VCaP (cell line): ENCODE results near the gene SLC6A6.
"Not testable (repeated sequence)": the region's sequence is repeated elsewhere in the genome, so short reads cannot be mapped to it uniquely, and the experiment has no call there.

Experiments used
- H3K27ac ChIP-seq: fragments of 450-650 bp; 2 replicates; pipeline ENCODE4 v1.5.1; 2017
- CTCF ChIP-seq: fragments of 450-650 bp; conservative IDR thresholded peaks from 2 replicates; pipeline ENCODE4 v1.5.1; 2017; ENCODE audit warnings: mild to moderate bottlenecking, moderate library complexity

The SLC6A6 gene

GRCh38 chr3:14403619-14404155 is 1.3 kb downstream of the SLC6A6 start:
- no peak for TF ChIP-seq CTCF
- H3K27ac ChIP-seq, result peak overlapping the region; percentile 94

- TF ChIP-seq CTCF, result no peak
- H3K27ac ChIP-seq, result peak overlapping the region; percentile 94; the same call in 1 of the 2 replicates
Measured at GRCh38 chr3:14404186-14404585, 1.8 kb downstream of the SLC6A6 start.

- H3K27ac ChIP-seq, result peak overlapping the region; percentile 32
- no peak for TF ChIP-seq CTCF
Measured at GRCh38 chr3:14404631-14405359, 2.4 kb downstream of the SLC6A6 start.

GRCh38 chr3:14405360-14406238 is 3.2 kb downstream of the SLC6A6 start:
- peak overlapping the region; percentile 32 for H3K27ac ChIP-seq
- TF ChIP-seq CTCF, result peak; percentile 36

GRCh38 chr3:14406336-14406735 is 3.9 kb downstream of the SLC6A6 start:
- peak overlapping the region; percentile 32 for H3K27ac ChIP-seq
- TF ChIP-seq CTCF, result no peak

- no peak overlapping the region for H3K27ac ChIP-seq
- TF ChIP-seq CTCF, result no peak
Measured at GRCh38 chr3:14406766-14407165, 4.4 kb downstream of the SLC6A6 start.

GRCh38 chr3:14407203-14407602 is 4.8 kb downstream of the SLC6A6 start:
- H3K27ac ChIP-seq, result no peak overlapping the region
- no peak for TF ChIP-seq CTCF

GRCh38 chr3:14409779-14410063 is 7.3 kb downstream of the SLC6A6 start:
- H3K27ac ChIP-seq, result not testable (repeated sequence)
